Neuronal stem cell (in vitro differentiated cells): ENCODE results near the gene MCC.

ENCODE experiments used
- DNase-seq: peaks from one replicate; pipeline ENCODE4 v3.0.0-alpha.2; 2013; ENCODE audit warnings: low spot score
- H2AFZ ChIP-seq: one replicate; pipeline ENCODE4 v1.6.1; 2013; ENCODE audit warnings: mild to moderate bottlenecking, low read length, inconsistent platforms
- H2AK5ac ChIP-seq: 2 replicates; pipeline ENCODE4 v1.6.1; 2013; ENCODE audit warnings: low read depth, mild to moderate bottlenecking, inconsistent platforms, low read length, moderate library complexity, mixed read lengths
- H2BK120ac ChIP-seq: 2 replicates; pipeline ENCODE4 v1.6.1; 2013; ENCODE audit warnings: low read depth, mild to moderate bottlenecking, inconsistent platforms, low read length, moderate library complexity, mixed read lengths
- H2BK12ac ChIP-seq: one replicate; pipeline ENCODE4 v1.6.1; 2013; ENCODE audit warnings: low read length, inconsistent platforms
- H2BK15ac ChIP-seq: 2 replicates; pipeline ENCODE4 v1.6.1; 2013; ENCODE audit warnings: mild to moderate bottlenecking, low read length, inconsistent platforms, mixed read lengths
- H2BK5ac ChIP-seq: one replicate; pipeline ENCODE4 v1.6.1; 2013; ENCODE audit warnings: inconsistent platforms, mild to moderate bottlenecking, low read length, moderate library complexity
- H3K14ac ChIP-seq: one replicate; pipeline ENCODE4 v1.6.1; 2013; ENCODE audit warnings: low read length, inconsistent platforms
- H3K18ac ChIP-seq: 2 replicates; pipeline ENCODE4 v1.6.1; 2013; ENCODE audit warnings: low read length, inconsistent platforms
- H3K23ac ChIP-seq: 2 replicates; pipeline ENCODE4 v1.6.1; 2013; ENCODE audit warnings: low read depth, mild to moderate bottlenecking, mixed read lengths, low read length, inconsistent platforms; ENCODE audit not compliant: poor library complexity
- H3K27ac ChIP-seq: replicated peaks from 3 replicates; pipeline ENCODE4 v1.5.1; 2013; ENCODE audit warnings: low read length, inconsistent platforms
- H3K27me3 ChIP-seq, 3 experiments: 2 replicates each; pipeline ENCODE4 v1.6.1; 2013; ENCODE audit warnings: low read length in 3 of 3, mild to moderate bottlenecking in 2 of 3, inconsistent platforms in 1 of 3, low read depth in 1 of 3, mixed read lengths in 1 of 3, moderate library complexity in 1 of 3; ENCODE audit not compliant: control insufficient read depth in 3 of 3, insufficient read depth in 3 of 3
- H3K36me3 ChIP-seq, 2 donors: replicated peaks in 1 of 2; 2 replicates each; pipeline ENCODE4 v1.6.1; 2013; ENCODE audit warnings: low read length in 2 of 2; ENCODE audit not compliant: control insufficient read depth in 2 of 2, insufficient read depth in 2 of 2
- H3K4ac ChIP-seq: 2 replicates; pipeline ENCODE4 v1.6.1; 2013; ENCODE audit warnings: inconsistent platforms, mild to moderate bottlenecking, low read length, moderate library complexity
- H3K4me1 ChIP-seq, 2 donors: 1 replicate in 1 of 2; 2 replicates in 1 of 2; pipeline ENCODE4 v1.6.1; 2013; ENCODE audit warnings: low read length in 2 of 2, low read depth in 1 of 2; ENCODE audit not compliant: control insufficient read depth in 2 of 2, insufficient read depth in 1 of 2
- H3K4me2 ChIP-seq: one replicate; pipeline ENCODE4 v1.6.1; 2013; ENCODE audit warnings: mild to moderate bottlenecking, low read length, inconsistent platforms; ENCODE audit not compliant: insufficient read depth, poor library complexity, severe bottlenecking
- H3K4me3 ChIP-seq, 2 donors: 2 replicates each; pipeline ENCODE4 v1.5.1; 2013; ENCODE audit warnings: low read length in 2 of 2, mild to moderate bottlenecking in 2 of 2, inconsistent platforms in 1 of 2, moderate library complexity in 1 of 2
- H3K79me1 ChIP-seq: one replicate; pipeline ENCODE4 v1.6.1; 2013; ENCODE audit warnings: low read depth, mild to moderate bottlenecking, inconsistent platforms, low read length, moderate library complexity
- H3K9ac ChIP-seq: one replicate; pipeline ENCODE4 v1.6.1; 2013; ENCODE audit warnings: mild to moderate bottlenecking, low read depth, low read length, inconsistent platforms; ENCODE audit not compliant: poor library complexity
- H3K9me3 ChIP-seq, 2 donors: replicated peaks in 1 of 2; 2 replicates each; pipeline versions ENCODE3 to v1.6.1; 2013; ENCODE audit warnings: low read length in 2 of 2, mild to moderate bottlenecking in 2 of 2, inconsistent platforms in 1 of 2, low read depth in 1 of 2, mixed read lengths in 1 of 2, moderate library complexity in 1 of 2; ENCODE audit not compliant: control insufficient read depth in 2 of 2, insufficient read depth in 1 of 2
- H4K8ac ChIP-seq: one replicate; pipeline ENCODE4 v1.6.1; 2013; ENCODE audit warnings: low read depth, mild to moderate bottlenecking, inconsistent platforms, low read length, moderate library complexity
- H4K91ac ChIP-seq: one replicate; pipeline ENCODE4 v1.6.1; 2013; ENCODE audit warnings: low read length, low read depth, mild to moderate bottlenecking, inconsistent platforms; ENCODE audit not compliant: poor library complexity
- WGBS, 2 donors: extraction: QIAGEN DNeasy Blood & Tissue Kit; methylation state at CpG; one replicate each; pipeline ENCODE4 v1.1.7; 2013; ENCODE audit warnings: missing lambda C conversion rate in 2 of 2, mixed read lengths in 1 of 2; ENCODE audit not compliant: insufficient read length in 2 of 2, insufficient replicate concordance in 1 of 2; ENCODE audit errors: extremely low coverage in 2 of 2; 5-methylcytosine and 5-hydroxymethylcytosine counted together

MCC gene

GRCh38 chr5:113195771-113196170 lies 292.5 kb downstream of the MCC start:
- no CpG with 5 or more reads among the region's 4 CpGs for WGBS, 2 donors
- Histone ChIP-seq H2BK5ac (no peak overlapping the region), H4K8ac (no peak overlapping the region), H3K36me3 (no peaks in the 10 kb centered on the region), H3K4me1 (peaks cover 4 to 6% of the 10 kb centered on the region in 2 donors), H3K27ac (no peak overlapping the region), H2AK5ac (no peak overlapping the region), H3K27me3 (peaks cover 0 to 3% (median 0%) of the 10 kb centered on the region in 3 experiments), H3K4me3 (no peak overlapping the region), H3K23ac (no peak overlapping the region), H3K4me2 (no peak overlapping the region), H3K4ac (no peak overlapping the region), H2BK15ac (no peak overlapping the region), H2BK120ac (no peak overlapping the region), H3K14ac (no peak overlapping the region), H4K91ac (no peak overlapping the region), H3K9me3 (peaks cover 0 to 27% of the 10 kb centered on the region in 2 donors), H2BK12ac (no peak overlapping the region), H3K79me1 (no peaks in the 10 kb centered on the region), H3K9ac (no peak overlapping the region), H3K18ac (no peak overlapping the region), H2AFZ (no peak overlapping the region)
- no peak for DNase-seq

- Histone ChIP-seq H3K27me3 (peaks cover 0 to 1% (median 0%) of the 10 kb centered on the region in 3 experiments), H3K14ac (no peak overlapping the region), H2BK120ac (no peak overlapping the region), H2BK12ac (no peak overlapping the region), H3K36me3 (no peaks in the 10 kb centered on the region), H3K23ac (no peak overlapping the region), H2AFZ (no peak overlapping the region), H3K4ac (no peak overlapping the region), H4K8ac (no peak overlapping the region), H3K4me2 (no peak overlapping the region), H2BK5ac (no peak overlapping the region), H3K18ac (no peak overlapping the region), H4K91ac (no peak overlapping the region), H3K4me1 (peaks cover 6% of the 10 kb centered on the region in 2 donors), H2AK5ac (no peak overlapping the region), H3K27ac (no peak overlapping the region), H2BK15ac (no peak overlapping the region), H3K79me1 (no peaks in the 10 kb centered on the region), H3K9ac (no peak overlapping the region), H3K4me3 (no peak overlapping the region), H3K9me3 (peaks cover 0 to 27% of the 10 kb centered on the region in 2 donors)
- no CpG with 5 or more reads among the region's 3 CpGs for WGBS, 2 donors
- DNase-seq, result no peak
Observed at GRCh38 chr5:113195251-113195650, 293.0 kb downstream of the MCC start.

DNA sequence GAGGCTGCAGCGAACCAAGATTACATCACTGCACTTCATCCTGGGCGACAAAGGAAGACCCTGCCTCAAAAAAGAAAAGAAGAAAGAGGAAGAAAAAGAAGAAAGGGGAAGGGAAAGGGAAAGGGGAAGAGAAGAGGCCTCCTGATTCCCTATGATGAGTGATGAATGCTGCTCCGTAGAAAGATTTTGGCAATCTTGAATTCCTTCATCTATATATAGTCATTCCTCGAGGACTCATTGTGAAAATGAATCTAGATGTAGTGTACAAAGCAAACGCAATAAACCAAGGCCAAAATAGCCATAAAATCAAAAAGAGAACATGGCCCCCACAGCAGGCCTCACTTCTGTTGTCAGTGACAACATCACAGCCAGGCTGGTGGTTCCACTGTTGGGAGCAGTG lies 293.7 kb downstream of the MCC start:
- no peak overlapping the region for H4K91ac ChIP-seq

DNA sequence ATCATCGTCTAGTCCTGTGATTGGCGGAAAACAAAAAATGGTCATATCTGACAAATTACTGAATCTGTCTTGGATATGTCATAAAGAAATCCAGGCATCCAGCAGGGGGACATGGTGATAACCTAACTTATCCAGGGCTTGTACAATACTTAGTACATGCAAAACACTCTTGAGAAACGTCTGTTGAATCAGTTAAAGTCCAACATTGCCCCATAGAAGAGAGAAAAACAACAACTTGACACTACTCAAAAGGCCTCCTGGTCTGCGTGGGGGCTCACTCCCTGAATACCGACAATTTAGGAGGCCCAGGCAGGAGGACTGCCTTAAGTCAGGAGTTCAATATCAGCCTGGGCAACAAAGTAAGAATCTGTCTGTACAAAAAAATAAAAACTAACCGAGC lies 294.1 kb downstream of the MCC start:
- no peak overlapping the region for H2BK120ac ChIP-seq
- no peak overlapping the region for H4K91ac ChIP-seq
- H3K18ac ChIP-seq, result no peak overlapping the region
- no peaks in the 10 kb centered on the region for H3K27me3 ChIP-seq
- WGBS, 2 donors, result no CpG with 5 or more reads among the region's 6 CpGs
- H3K14ac ChIP-seq, result no peak overlapping the region
- no peak overlapping the region for H2BK5ac ChIP-seq
- H3K4me2 ChIP-seq, result no peak overlapping the region
- no peak overlapping the region for H4K8ac ChIP-seq
- H2BK15ac ChIP-seq, result no peak overlapping the region
- H2AK5ac ChIP-seq, result no peak overlapping the region
- H3K4ac ChIP-seq, result no peak overlapping the region
- no peak overlapping the region for H3K23ac ChIP-seq
- no peak overlapping the region for H2BK12ac ChIP-seq
- DNase-seq, result no peak
- no peaks in the 10 kb centered on the region for H3K79me1 ChIP-seq
- H3K4me3 ChIP-seq, result no peak overlapping the region
- no peak overlapping the region for H2AFZ ChIP-seq
- no peaks in the 10 kb centered on the region for H3K36me3 ChIP-seq
- H3K9ac ChIP-seq, result no peak overlapping the region
- H3K9me3 ChIP-seq, result peaks cover 0 to 27% of the 10 kb centered on the region in 2 donors
- H3K4me1 ChIP-seq, result peaks cover 0 to 6% of the 10 kb centered on the region in 2 donors
- H3K27ac ChIP-seq, result no peak overlapping the region

More for the DNA sequence above, 293.7 kb downstream of the MCC start:
- Histone ChIP-seq H2BK5ac (no peak overlapping the region), H3K9ac (no peak overlapping the region), H2BK12ac (no peak overlapping the region), H3K4me2 (no peak overlapping the region), H3K14ac (no peak overlapping the region), H3K79me1 (no peaks in the 10 kb centered on the region), H3K4ac (no peak overlapping the region), H2AFZ (no peak overlapping the region), H3K9me3 (peaks cover 0 to 27% of the 10 kb centered on the region in 2 donors), H3K27me3 (no peaks in the 10 kb centered on the region), H3K4me3 (no peak overlapping the region), H2BK15ac (no peak overlapping the region), H3K23ac (no peak overlapping the region), H2AK5ac (no peak overlapping the region), H4K8ac (no peak overlapping the region), H3K4me1 (peaks cover 3 to 8% of the 10 kb centered on the region in 2 donors), H2BK120ac (no peak overlapping the region), H3K18ac (no peak overlapping the region), H3K27ac (no peak overlapping the region), H3K36me3 (no peaks in the 10 kb centered on the region)
- no CpG with 5 or more reads among the region's 5 CpGs for WGBS, 2 donors
- DNase-seq, result no peak
